K562 treated with DMSO at 1 percent for 48 hours (cell line): ENCODE measurements around the gene PACC1. TPM values are rescaled to one million over a fixed set of nuclear protein-coding genes. Genes with fewer than 3 reads are reported as not detected.

Experiments used
- total RNA-seq: library from RNA; unstranded; fragments of 300-600 nt; gene quantifications from 2 replicates; pipeline ENCODE4 v1.2.3, GENCODE V29; 2022; ENCODE audit warnings: low replicate concordance; ENCODE audit errors: extremely low read depth

Gene PACC1
- not detected in 2 replicates for total RNA-seq

GRCh38 chr1:212414328-212415106, at the start of gene PACC1:
PACC1 (minus strand) TSS chr1:212414886; CDS start chr1:212414757, 129 bp downstream.

DNA sequence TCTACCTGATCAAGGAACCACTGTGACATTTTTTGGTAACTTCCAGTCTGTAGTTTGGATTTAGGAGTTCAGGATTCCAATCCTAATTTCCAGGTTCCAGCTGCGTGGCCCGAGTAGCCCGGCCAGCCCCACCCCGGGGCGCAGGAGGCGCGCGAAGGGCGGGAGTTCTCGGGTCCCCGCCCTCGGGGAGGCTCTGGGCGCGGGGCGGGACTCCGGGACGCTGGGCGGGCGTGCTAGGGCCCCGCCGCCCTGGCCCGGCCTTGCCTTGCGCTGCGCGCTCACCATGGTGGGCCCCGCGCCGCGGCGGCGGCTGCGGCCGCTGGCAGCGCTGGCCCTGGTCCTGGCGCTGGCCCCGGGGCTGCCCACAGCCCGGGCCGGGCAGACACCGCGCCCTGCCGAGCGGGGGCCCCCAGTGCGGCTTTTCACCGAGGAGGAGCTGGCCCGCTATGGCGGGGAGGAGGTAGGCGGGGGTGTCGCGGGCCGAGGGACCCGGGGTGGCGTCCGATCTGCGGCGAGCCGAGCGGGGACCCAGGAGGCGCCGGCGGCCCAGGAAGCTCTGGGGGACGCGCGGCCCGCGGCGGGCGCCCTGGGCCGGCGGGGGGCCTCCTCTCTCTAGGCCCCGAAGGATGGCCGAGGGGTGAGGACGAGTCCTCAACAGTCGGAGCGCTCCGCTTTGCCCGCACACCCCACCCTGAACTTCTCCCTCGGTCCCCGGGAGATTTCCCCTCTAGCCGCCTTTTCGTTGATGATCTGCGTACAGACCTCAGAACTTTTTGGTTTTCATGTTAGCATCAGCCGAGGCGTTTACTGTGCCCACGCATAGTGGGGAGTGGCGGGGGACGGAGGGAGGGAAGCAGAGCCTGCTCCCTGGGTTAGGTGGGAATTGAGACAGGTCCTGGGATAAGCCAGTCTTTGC, 18.2 kb upstream of the PACC1 start, which contains the start of gene NENF:
Gene NENF, plus strand, starts transcription at position 260 of the 916 bp plus-strand sequence. Its CDS starts 24 bp downstream, at position 284.

Other genes starting within 250 kb of the PACC1 start
- not detected in 2 replicates for gene PPP2R5A, start 129.5 kb downstream of the PACC1 start, total RNA-seq
- gene NENF, start 18.0 kb upstream of the PACC1 start, total RNA-seq = not detected in 2 replicates
- gene ATF3, start 193.9 kb upstream of the PACC1 start, total RNA-seq = not detected in 2 replicates